SK-N-MC (cell line): ENCODE data around the gene HSPBP1.

Experiments
- DNase-seq: peaks from one replicate; pipeline ENCODE4 v3.0.0-alpha.2; 2011; ENCODE audit warnings: low read depth, low spot score
- H3K27ac ChIP-seq: fragments of 200-600 bp; sonication (generic); 2 replicates; pipeline ENCODE4 v1.5.1; 2016; ENCODE audit warnings: mixed run types
- H3K36me3 ChIP-seq: fragments of 200-600 bp; sonication (generic); 2 replicates; pipeline ENCODE4 v1.6.1; 2017; ENCODE audit warnings: antibody characterized with exemption, low read length, mixed read lengths; ENCODE audit not compliant: insufficient read depth
- H3K4me3 ChIP-seq: fragments of 200-600 bp; sonication (generic); 2 replicates; pipeline ENCODE4 v1.5.1; 2016
- H3K9ac ChIP-seq: fragments of 200-600 bp; sonication (generic); 2 replicates; pipeline ENCODE4 v1.8.0; 2017; ENCODE audit warnings: mixed run types, mixed read lengths; ENCODE audit not compliant: insufficient read length
- H3K9me3 ChIP-seq: fragments of 200-600 bp; sonication (generic); 2 replicates; pipeline ENCODE4 v1.6.1; 2017; ENCODE audit warnings: low read depth, mild to moderate bottlenecking, antibody characterized with exemption, low read length, moderate library complexity, mixed read lengths
- EZH2 ChIP-seq: fragments of 200-600 bp; sonication (generic); IDR thresholded peaks from one replicate; pipeline ENCODE4 v1.6.1; 2017; ENCODE audit warnings: antibody characterized with exemption
- FOXP2 ChIP-seq: optimal IDR thresholded peaks from 2 replicates; pipeline ENCODE3; 2011; ENCODE audit warnings: mild to moderate bottlenecking, moderate library complexity; ENCODE audit not compliant: insufficient read depth; ENCODE audit errors: extremely low read length, control extremely low read depth
- POLR2AphosphoS5 ChIP-seq: IDR thresholded peaks from 2 replicates; pipeline ENCODE4 v1.6.1; 2012; ENCODE audit warnings: mild to moderate bottlenecking, low read depth, low read length, borderline replicate concordance

Gene HSPBP1

DNA sequence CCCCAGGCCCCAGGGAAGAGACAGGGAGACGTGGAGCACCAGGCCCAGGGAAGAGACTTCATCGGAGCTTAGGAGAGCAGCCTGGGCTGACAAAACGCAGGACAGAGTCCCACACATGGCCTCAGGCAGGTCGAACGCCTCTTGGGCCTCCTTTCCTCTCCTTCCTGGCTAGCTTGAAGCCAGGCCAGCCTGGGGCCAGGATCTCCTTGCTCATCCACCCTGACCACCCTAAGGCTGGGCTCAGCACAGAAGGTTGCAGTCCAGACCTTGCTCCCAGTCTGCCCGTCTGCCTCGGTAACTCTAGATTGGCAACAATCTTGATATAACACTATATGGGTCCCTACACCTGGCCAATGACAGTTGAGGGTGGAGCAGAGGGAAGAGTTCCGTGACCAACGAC lies 31.2 kb downstream of the HSPBP1 start:
- H3K9ac ChIP-seq = no peak overlapping the region
- peaks cover 23% of the 10 kb centered on the region; the same call in 1 of the 2 replicates for H3K36me3 ChIP-seq
- H3K27ac ChIP-seq = no peak overlapping the region
- H3K4me3 ChIP-seq = no peak overlapping the region
- no peaks in the 10 kb centered on the region for H3K9me3 ChIP-seq
- DNase-seq = no peak
- no peak for TF ChIP-seq POLR2AphosphoS5
- TF ChIP-seq EZH2 = no peak
- no peak for TF ChIP-seq FOXP2

DNA sequence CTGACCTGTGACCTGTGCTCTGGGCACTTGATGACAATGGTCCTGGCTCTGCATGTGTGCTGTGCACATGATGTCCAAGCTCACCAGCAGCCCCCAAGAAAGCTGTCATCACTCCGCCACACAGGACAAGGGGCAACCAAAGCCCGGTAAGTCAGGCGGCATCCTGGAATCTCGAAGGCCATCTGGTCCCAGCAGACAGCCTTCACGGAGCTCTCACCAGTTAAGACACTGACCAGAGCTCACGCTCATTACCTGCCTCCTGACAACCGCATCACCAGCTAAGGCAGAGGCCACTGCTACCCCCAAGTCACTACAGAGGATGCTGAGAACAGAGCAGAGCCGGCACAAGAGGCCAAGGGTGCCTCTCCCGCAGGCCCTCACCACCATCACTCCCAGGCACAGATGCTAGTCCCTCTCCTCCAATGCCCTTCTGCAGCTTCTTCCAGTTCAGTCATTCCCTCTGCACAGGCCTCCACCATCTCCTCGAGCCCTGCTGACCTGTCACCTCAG lies 31.7 kb downstream of the HSPBP1 start:
- Histone ChIP-seq H3K36me3 (peaks cover 23% of the 10 kb centered on the region; the same call in 1 of the 2 replicates), H3K9me3 (no peaks in the 10 kb centered on the region), H3K4me3 (no peak overlapping the region), H3K27ac (no peak overlapping the region), H3K9ac (no peak overlapping the region)
- no peak for DNase-seq
- TF ChIP-seq EZH2 (no peak), FOXP2 (no peak), POLR2AphosphoS5 (no peak)

DNA sequence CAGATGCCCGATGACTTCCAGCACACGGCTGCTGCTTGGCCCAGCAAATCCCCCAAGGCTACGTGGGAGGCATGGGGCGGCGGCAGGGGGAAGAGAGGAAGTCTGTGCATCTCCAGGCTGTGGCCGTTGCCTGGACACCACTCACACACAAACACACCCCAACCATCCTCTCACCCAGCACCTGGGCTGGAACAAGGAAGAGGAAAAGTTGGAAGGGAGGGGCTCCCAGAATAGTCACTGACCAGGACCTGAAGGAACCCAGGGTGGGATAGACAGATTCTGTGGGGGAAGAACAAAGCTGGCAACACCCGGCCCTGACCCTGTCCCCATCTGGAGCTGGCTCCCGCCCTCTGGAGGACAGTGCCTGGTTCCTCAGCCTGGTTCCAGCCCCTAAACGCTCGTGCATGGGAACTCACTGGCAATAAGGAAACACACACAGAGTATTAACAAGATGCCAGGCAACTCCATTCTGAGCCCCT lies 32.2 kb downstream of the HSPBP1 start:
- H3K9ac ChIP-seq = no peak overlapping the region
- no peak for TF ChIP-seq FOXP2
- TF ChIP-seq POLR2AphosphoS5 = no peak
- TF ChIP-seq EZH2 = no peak
- no peak overlapping the region for H3K4me3 ChIP-seq
- no peak overlapping the region for H3K27ac ChIP-seq
- H3K9me3 ChIP-seq = no peaks in the 10 kb centered on the region
- no peak for DNase-seq
- peaks cover 25% of the 10 kb centered on the region; the same call in 1 of the 2 replicates for H3K36me3 ChIP-seq

DNA sequence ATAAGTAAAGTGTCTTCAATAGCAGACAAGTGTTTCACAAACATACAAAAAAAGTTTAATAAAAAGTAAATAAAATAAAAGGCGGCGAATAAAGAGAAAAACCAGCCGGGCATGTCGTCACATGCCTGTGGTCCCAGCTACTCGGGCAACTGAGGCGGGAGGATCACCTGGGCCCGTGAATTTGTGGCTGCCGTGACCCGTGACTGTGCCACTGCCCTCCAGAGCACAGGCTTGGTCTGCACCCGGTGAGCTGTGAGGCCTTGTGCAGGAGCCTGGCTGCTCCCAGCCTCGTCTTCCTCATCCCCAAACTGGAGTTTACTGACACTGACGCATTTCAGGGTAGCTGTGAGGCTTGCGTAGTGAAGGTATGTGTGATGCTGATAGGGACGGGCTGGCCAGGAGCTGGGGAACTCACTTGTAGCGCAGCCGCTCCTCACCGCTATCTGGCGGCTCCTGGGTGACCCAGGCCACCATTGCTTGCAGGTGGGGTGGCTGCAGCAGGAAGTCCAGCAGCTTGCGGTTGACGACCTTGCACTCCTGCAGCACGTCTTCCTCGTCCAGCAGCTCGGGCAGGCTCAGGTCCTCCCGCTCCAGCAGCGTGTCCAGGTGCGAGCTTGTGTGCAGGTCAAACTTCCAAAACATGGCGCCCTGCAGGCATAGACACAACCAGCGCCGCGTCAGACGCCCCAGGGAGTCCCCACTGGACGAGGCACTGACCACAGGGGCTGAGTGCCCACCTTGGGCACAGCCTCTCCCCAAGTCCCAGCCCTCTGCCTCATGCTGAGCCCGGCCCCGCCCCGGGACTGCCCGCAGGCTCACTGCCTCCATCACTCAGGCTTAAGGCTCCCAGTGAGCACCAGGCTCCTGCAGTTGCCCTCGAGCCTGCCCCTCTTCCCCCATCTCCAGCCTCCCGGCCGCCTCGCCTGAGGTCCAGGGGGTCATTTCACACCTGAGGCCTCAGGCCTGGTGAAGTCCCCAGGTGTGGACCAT lies 33.2 kb downstream of the HSPBP1 start:
- no peak for DNase-seq
- H3K9ac ChIP-seq = no peak overlapping the region
- no peaks in the 10 kb centered on the region for H3K9me3 ChIP-seq
- no peak overlapping the region for H3K27ac ChIP-seq
- no peak overlapping the region for H3K4me3 ChIP-seq
- H3K36me3 ChIP-seq = peaks cover 34% of the 10 kb centered on the region
- no peak for TF ChIP-seq FOXP2
- no peak for TF ChIP-seq EZH2
- no peak for TF ChIP-seq POLR2AphosphoS5

DNA sequence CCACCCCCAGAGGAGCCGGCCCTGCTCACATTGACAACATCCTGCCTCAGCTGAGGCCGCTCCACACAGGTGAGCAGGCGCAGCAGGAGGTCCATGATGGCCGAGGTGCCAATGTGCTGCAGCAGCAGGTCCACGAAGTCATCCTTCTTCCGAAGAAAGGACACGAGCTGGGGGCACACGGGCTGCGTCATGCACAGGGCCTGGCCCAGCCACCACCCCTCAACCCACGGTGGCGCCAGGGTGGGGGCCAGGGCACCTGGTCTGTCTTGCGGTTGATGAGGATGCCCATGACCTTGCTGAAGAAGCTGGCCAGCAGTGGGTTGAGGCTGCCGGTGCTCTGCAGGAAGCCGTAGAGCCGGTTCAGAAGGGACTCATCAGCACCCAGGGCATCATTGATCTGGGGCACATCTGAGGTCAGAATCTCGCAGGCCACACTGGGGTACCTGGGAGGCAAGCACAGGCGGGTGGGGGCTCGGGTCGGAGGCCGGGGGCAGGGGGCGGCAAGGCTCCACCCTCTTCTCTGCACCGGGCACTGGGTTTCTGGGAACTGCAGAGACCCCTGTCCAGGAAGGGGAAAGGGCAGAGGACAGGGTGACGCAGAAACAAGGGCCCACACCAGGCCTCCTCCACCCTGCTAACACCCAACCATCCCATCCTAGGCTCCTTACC lies 34.5 kb downstream of the HSPBP1 start:
- DNase-seq = no peak
- Histone ChIP-seq H3K27ac (no peak overlapping the region), H3K4me3 (no peak overlapping the region), H3K9ac (no peak overlapping the region), H3K9me3 (no peaks in the 10 kb centered on the region), H3K36me3 (peaks cover 44% of the 10 kb centered on the region)
- TF ChIP-seq FOXP2 (no peak), POLR2AphosphoS5 (no peak), EZH2 (no peak)

DNA sequence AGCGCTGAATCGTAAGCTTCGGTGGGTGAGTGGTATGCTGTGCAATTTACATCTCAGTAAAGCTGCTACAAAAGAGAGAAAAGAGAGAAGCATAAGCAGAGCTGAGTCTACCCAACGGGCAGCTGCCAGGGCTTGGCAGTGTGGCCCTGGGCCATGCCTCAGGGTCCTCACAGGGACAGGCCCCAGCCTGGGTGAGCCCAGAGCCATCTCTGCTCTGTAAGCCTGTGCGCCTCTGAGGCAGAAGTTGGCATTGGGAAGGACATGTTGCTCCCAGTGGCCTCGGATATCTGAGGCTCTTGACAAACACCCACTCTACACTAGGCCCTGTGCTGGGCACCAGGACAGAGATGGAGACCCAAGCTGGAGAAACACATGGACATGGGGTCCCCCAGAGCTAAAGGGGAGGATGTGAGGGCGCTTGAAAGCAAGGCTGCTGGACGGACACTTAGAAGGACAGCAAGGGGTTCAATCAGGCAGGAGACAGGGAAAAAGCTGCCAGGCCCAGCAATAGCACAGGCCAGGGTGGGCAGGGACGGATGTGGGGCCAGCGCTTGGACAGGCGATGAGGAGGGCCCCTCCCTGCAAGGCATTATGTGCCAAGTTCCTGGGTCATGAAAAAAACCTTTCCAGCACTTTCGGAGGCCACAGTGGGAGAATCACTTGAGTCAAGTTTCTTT lies 35.8 kb downstream of the HSPBP1 start:
- H3K36me3 ChIP-seq = peaks cover 54% of the 10 kb centered on the region
- no peak overlapping the region for H3K9ac ChIP-seq
- TF ChIP-seq FOXP2 (no peak), POLR2AphosphoS5 (no peak), EZH2 (no peak)
- H3K27ac ChIP-seq = no peak overlapping the region
- DNase-seq = no peak
- no peaks in the 10 kb centered on the region for H3K9me3 ChIP-seq
- no peak overlapping the region for H3K4me3 ChIP-seq

DNA sequence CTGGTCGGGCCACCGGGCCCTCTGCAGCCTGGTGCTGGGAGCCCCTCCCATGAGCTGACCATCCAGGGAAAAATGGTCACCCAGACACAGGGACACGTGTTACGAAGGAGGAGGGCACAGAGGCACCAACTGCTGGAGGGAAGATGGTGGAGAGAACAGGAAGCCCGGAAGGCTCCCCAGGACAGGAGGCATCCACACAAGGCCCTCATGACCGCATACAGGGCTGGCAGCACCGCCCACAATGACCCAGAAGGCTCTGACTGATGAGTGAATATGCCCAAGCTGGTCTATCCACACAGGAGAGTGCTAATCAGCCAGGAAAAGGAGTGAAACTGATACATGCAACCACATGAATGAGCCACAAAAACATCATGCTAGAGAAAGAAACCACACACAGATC lies 37.4 kb downstream of the HSPBP1 start:
- H3K4me3 ChIP-seq = no peak overlapping the region
- H3K36me3 ChIP-seq = peaks cover 68% of the 10 kb centered on the region
- H3K9me3 ChIP-seq = no peaks in the 10 kb centered on the region
- no peak overlapping the region for H3K27ac ChIP-seq
- no peak overlapping the region for H3K9ac ChIP-seq
- TF ChIP-seq FOXP2 = no peak
- TF ChIP-seq POLR2AphosphoS5 = no peak
- no peak for TF ChIP-seq EZH2
- DNase-seq = no peak

DNA sequence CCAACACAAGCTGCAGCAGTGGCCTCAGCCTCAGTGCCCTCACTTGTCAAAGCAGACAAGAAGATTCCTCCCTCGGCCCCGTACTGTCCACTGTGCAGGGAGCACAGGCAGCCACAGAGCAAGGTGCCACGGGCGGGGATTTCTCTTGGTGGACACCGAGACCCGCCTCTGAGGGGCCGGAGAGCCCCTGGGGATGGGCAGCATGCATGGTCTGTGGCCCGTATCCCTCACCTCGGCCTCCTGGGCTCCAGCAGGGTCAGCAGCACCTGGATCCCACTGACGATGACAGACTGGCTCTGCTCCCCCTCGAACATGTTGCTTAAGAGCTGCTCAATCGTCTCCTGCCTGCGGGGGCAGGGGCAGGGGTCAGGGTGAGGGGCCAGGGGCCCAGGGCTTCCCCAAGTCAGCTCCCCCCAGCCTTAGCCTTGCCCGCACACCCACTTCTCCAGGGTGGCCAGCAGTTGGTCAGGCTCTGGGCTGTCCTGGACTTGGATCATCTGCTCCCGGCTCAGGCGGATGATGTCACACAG lies 37.9 kb downstream of the HSPBP1 start:
- TF ChIP-seq POLR2AphosphoS5 = no peak
- TF ChIP-seq EZH2 = no peak
- TF ChIP-seq FOXP2 = no peak
- H3K9ac ChIP-seq = no peak overlapping the region

More for the DNA sequence above, 37.9 kb downstream of the HSPBP1 start:
- no peak for DNase-seq
- no peak overlapping the region for H3K4me3 ChIP-seq
- H3K36me3 ChIP-seq = peaks cover 73% of the 10 kb centered on the region
- H3K27ac ChIP-seq = no peak overlapping the region
- H3K9me3 ChIP-seq = no peaks in the 10 kb centered on the region
